ENCODE data around the gene SEC24D.

The SEC24D gene

GRCh38 chr4:118742050-118742449, 93.9 kb downstream of the SEC24D start:
- in situ Hi-C loops (cut with HindIII; ENCODE audit: low pct_ligation_motif_present, low sequenced_read_pairs) = no loop called here
- Histone ChIP-seq H3K27me3 (replicated peaks) (no peaks in the 10 kb centered on the region), H3K36me3 (replicated peaks) (peaks cover 77% of the 10 kb centered on the region), H3K4me3 (ENCODE audit: low read depth, low read length) (no peak overlapping the region), H3K27ac (peak overlapping the region; percentile 21)
- no peak for TF ChIP-seq CTCF (IDR thresholded peaks at IDR 0.05; ENCODE audit: low read depth, low read length, missing control alignments)
- no peak for DNase-seq

DNA sequence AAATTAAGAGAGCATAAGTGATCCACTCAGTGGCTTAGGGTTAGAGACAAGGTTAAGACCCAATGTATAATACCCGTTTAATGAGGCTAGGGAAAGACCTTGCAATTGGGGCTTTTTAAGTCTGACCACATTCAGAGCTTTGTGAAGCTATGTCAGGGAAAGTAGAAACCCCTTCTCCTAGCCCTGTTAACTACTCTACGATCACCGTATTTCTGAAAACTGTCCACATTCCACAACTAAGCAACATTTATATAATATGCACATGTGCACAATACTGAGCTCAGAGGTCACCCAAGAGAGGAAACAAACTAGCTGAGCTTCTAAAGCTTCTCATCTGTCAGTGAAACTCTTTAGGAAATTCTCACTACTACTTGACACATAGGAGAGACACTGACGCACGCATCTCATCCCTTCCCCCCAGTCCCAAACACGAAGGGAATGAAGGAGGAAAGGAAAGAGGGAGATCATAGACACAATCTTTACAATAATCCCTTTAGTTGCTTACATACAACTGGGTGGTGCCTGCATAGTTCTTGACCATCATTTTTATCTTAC, 94.5 kb downstream of the SEC24D start:
- peaks cover 80% of the 10 kb centered on the region for H3K36me3 ChIP-seq (replicated peaks)
- no peak for DNase-seq
- no peak for TF ChIP-seq CTCF (IDR thresholded peaks at IDR 0.05; ENCODE audit: low read depth, low read length, missing control alignments)
- in situ Hi-C loops (cut with HindIII; ENCODE audit: low pct_ligation_motif_present, low sequenced_read_pairs) = no loop called here
- no peak overlapping the region for H3K4me3 ChIP-seq (ENCODE audit: low read depth, low read length)
- H3K27me3 ChIP-seq (replicated peaks) = no peaks in the 10 kb centered on the region
- peak overlapping the region; percentile 21 for H3K27ac ChIP-seq

GRCh38 chr4:118740869-118741268, 95.1 kb downstream of the SEC24D start:
- Histone ChIP-seq H3K27me3 (replicated peaks) (no peaks in the 10 kb centered on the region), H3K27ac (peak overlapping the region; percentile 21), H3K4me3 (ENCODE audit: low read depth, low read length) (no peak overlapping the region), H3K36me3 (replicated peaks) (peaks cover 83% of the 10 kb centered on the region)
- in situ Hi-C loops (cut with HindIII; ENCODE audit: low pct_ligation_motif_present, low sequenced_read_pairs) = no loop called here
- no peak for DNase-seq
- no peak for TF ChIP-seq CTCF (IDR thresholded peaks at IDR 0.05; ENCODE audit: low read depth, low read length, missing control alignments)

GRCh38 chr4:118739022-118739713, 96.8 kb downstream of the SEC24D start:
- Histone ChIP-seq H3K27me3 (replicated peaks) (no peaks in the 10 kb centered on the region), H3K36me3 (replicated peaks) (peaks cover 85% of the 10 kb centered on the region), H3K27ac (no peak overlapping the region), H3K4me3 (ENCODE audit: low read depth, low read length) (no peak overlapping the region)
- DNase-seq = no peak
- TF ChIP-seq CTCF (IDR thresholded peaks at IDR 0.05; ENCODE audit: low read depth, low read length, missing control alignments) = no peak
- in situ Hi-C loops (cut with HindIII; ENCODE audit: low pct_ligation_motif_present, low sequenced_read_pairs) = no loop called here

DNA sequence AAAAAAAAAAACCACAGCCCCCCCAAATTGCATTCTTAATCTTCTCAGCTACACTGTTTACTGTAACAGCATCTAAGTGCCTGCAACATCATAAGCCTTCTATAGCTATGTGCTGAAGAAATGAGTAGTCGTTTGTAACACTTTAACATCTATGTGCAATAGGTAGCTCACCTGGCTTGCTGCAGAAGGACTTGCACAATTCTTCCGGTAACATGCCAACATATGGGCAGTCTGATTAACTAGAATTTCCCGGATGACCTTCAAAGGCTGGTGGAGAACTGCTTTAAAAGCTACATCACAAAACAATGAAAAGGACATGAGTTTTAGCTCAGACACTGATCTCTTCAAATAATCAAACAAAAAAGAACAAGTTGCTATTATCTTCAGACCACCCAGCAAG, 97.8 kb downstream of the SEC24D start:
- Histone ChIP-seq H3K27me3 (replicated peaks) (no peaks in the 10 kb centered on the region), H3K4me3 (ENCODE audit: low read depth, low read length) (no peak overlapping the region), H3K36me3 (replicated peaks) (peaks cover 82% of the 10 kb centered on the region), H3K27ac (no peak overlapping the region)
- TF ChIP-seq CTCF (IDR thresholded peaks at IDR 0.05; ENCODE audit: low read depth, low read length, missing control alignments) = no peak
- DNase-seq = no peak
- in situ Hi-C loops (cut with HindIII; ENCODE audit: low pct_ligation_motif_present, low sequenced_read_pairs) = no loop called here

DNA sequence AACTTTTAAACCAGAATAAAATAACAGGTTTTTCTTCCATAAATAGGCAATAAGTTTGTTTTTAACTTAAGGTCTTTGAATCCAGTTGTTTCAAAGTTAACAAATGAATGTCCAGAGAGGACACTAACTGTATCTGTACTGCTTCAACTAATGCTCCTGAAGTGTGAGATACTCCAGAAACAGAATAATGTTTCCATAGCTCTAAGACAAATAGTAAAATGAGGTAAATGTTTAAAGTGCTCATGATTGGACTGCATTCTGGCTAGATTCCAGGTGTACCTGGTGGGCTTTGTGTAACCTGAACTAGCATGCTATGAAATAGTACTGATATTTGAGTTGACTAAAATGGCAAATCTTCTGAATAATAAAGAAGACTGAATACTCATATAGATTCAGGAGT, 99.0 kb downstream of the SEC24D start:
- H3K36me3 ChIP-seq (replicated peaks) = peaks cover 80% of the 10 kb centered on the region
- in situ Hi-C loops (cut with HindIII; ENCODE audit: low pct_ligation_motif_present, low sequenced_read_pairs) = no loop called here

More for the DNA sequence above, 99.0 kb downstream of the SEC24D start:
- no peak for TF ChIP-seq CTCF (IDR thresholded peaks at IDR 0.05; ENCODE audit: low read depth, low read length, missing control alignments)
- Histone ChIP-seq H3K27me3 (replicated peaks) (no peaks in the 10 kb centered on the region), H3K27ac (no peak overlapping the region), H3K4me3 (ENCODE audit: low read depth, low read length) (no peak overlapping the region)
- DNase-seq = no peak

All from brain microvascular endothelial cell (primary cell).